Measurements from ENCODE around the gene AKNA. TPM values are rescaled to one million over a fixed set of nuclear protein-coding genes. Genes with fewer than 3 reads are reported as not detected.

AKNA gene
- total and polyA plus RNA-seq, 2 experiments from 2014 or later: 6.6 to 13.8 TPM

- peak overlapping the region; percentile 83 for H3K27ac ChIP-seq
- WGBS (ENCODE audit: low lambda C conversion rate, missing lambda C conversion rate): 32% methylated on average over 10 of the region's 10 CpGs
- peaks cover 37% of the 10 kb centered on the region for H3K4me1 ChIP-seq (ENCODE audit: insufficient read depth)
- TF ChIP-seq CTCF (IDR thresholded peaks at IDR 0.05; ENCODE audit: poor library complexity) (no peak), EZH2 (IDR thresholded peaks at IDR 0.05; ENCODE audit: borderline replicate concordance) (no peak), EZH2phosphoT487 (IDR thresholded peaks at IDR 0.05; ENCODE audit: low read depth, severe bottlenecking, unreplicated experiment) (no peak)
- no peaks in the 10 kb centered on the region for H3K9me2 ChIP-seq (replicated peaks; ENCODE audit: insufficient read depth)
- peak; percentile 65 for DNase-seq (ENCODE audit: low spot score)
- H4K20me1 ChIP-seq (ENCODE audit: insufficient read depth, poor library complexity, severe bottlenecking): no peaks in the 10 kb centered on the region
- no peak overlapping the region for H3K4me3 ChIP-seq
- H3K9me3 ChIP-seq (ENCODE audit: low read depth): no peaks in the 10 kb centered on the region
- H3K79me2 ChIP-seq: no peaks in the 10 kb centered on the region
- H3K4me2 ChIP-seq: peak overlapping the region; percentile 21
- peaks cover 3% of the 10 kb centered on the region for H3K36me3 ChIP-seq (replicated peaks; ENCODE audit: insufficient read depth, low read depth)
- H2AFZ ChIP-seq: no peak overlapping the region
- no peaks in the 10 kb centered on the region for H3K27me3 ChIP-seq
These were observed 21.3 kb downstream of the AKNA start for GRCh38 chr9:114366334-114367128.

- Histone ChIP-seq H3K9me2 (replicated peaks; ENCODE audit: insufficient read depth) (no peaks in the 10 kb centered on the region), H3K9me3 (ENCODE audit: low read depth) (no peaks in the 10 kb centered on the region), H2AFZ (no peak overlapping the region), H3K36me3 (replicated peaks; ENCODE audit: insufficient read depth, low read depth) (peaks cover 6% of the 10 kb centered on the region), H3K27ac (no peak overlapping the region), H3K79me2 (no peaks in the 10 kb centered on the region), H3K4me1 (ENCODE audit: insufficient read depth) (peaks cover 37% of the 10 kb centered on the region), H3K27me3 (no peaks in the 10 kb centered on the region), H3K4me3 (no peak overlapping the region), H3K4me2 (no peak overlapping the region), H4K20me1 (ENCODE audit: insufficient read depth, poor library complexity, severe bottlenecking) (no peaks in the 10 kb centered on the region)
- TF ChIP-seq CTCF (IDR thresholded peaks at IDR 0.05; ENCODE audit: poor library complexity) (no peak), EZH2phosphoT487 (IDR thresholded peaks at IDR 0.05; ENCODE audit: low read depth, severe bottlenecking, unreplicated experiment) (no peak), EZH2 (IDR thresholded peaks at IDR 0.05; ENCODE audit: borderline replicate concordance) (no peak)
- WGBS (ENCODE audit: low lambda C conversion rate, missing lambda C conversion rate): 98% methylated on average over 2 of the region's 2 CpGs
- DNase-seq (ENCODE audit: low spot score): no peak
These were observed 22.6 kb downstream of the AKNA start for GRCh38 chr9:114365194-114365593.

- Histone ChIP-seq H3K4me1 (ENCODE audit: insufficient read depth) (peaks cover 37% of the 10 kb centered on the region), H3K36me3 (replicated peaks; ENCODE audit: insufficient read depth, low read depth) (peaks cover 6% of the 10 kb centered on the region), H3K27me3 (no peaks in the 10 kb centered on the region), H2AFZ (no peak overlapping the region), H3K79me2 (no peaks in the 10 kb centered on the region), H3K9me2 (replicated peaks; ENCODE audit: insufficient read depth) (no peaks in the 10 kb centered on the region), H3K4me3 (no peak overlapping the region), H3K27ac (peak overlapping the region; percentile 47), H3K9me3 (ENCODE audit: low read depth) (no peaks in the 10 kb centered on the region), H4K20me1 (ENCODE audit: insufficient read depth, poor library complexity, severe bottlenecking) (no peaks in the 10 kb centered on the region), H3K4me2 (no peak overlapping the region)
- no peak for DNase-seq (ENCODE audit: low spot score)
- 94% methylated on average over 6 of the region's 6 CpGs for WGBS (ENCODE audit: low lambda C conversion rate, missing lambda C conversion rate)
- TF ChIP-seq CTCF (IDR thresholded peaks at IDR 0.05; ENCODE audit: poor library complexity) (no peak), EZH2 (IDR thresholded peaks at IDR 0.05; ENCODE audit: borderline replicate concordance) (no peak), EZH2phosphoT487 (IDR thresholded peaks at IDR 0.05; ENCODE audit: low read depth, severe bottlenecking, unreplicated experiment) (no peak)
These were observed 23.4 kb downstream of the AKNA start for GRCh38 chr9:114364134-114365041.

Measured in hepatocyte (in vitro differentiated cells).